ENCODE results near the gene RPUSD4.
"Not testable (repeated sequence)": the region's sequence is repeated elsewhere in the genome, so short reads cannot be mapped to it uniquely, and the experiment has no call there.

RPUSD4 gene

GRCh38 chr11:126211236-126212088 lies at the start of gene RPUSD4, which contains the start of gene FAM118B:
RPUSD4 (minus strand) TSS chr11:126211650; CDS start chr11:126211638, 12 bp downstream.
FAM118B (plus strand) TSS chr11:126211782; CDS start chr11:126235002, 23,220 bp downstream.
- peak; percentile 100 for DNase-seq

GRCh38 chr11:126257764-126258163 lies 46.3 kb upstream of the RPUSD4 start:
- no peak for DNase-seq

- DNase-seq = no peak
These were observed 45.7 kb upstream of the RPUSD4 start for GRCh38 chr11:126257144-126257543.

- no peak for DNase-seq
These were observed 44.8 kb upstream of the RPUSD4 start for GRCh38 chr11:126256216-126256615.

GRCh38 chr11:126255507-126255906 lies 44.1 kb upstream of the RPUSD4 start:
- not testable (repeated sequence) for DNase-seq

- no peak for DNase-seq
These were observed 43.4 kb upstream of the RPUSD4 start for GRCh38 chr11:126254819-126255218.

GRCh38 chr11:126253265-126253664 lies 41.8 kb upstream of the RPUSD4 start:
- DNase-seq = no peak

GRCh38 chr11:126246636-126247035 lies 35.2 kb upstream of the RPUSD4 start:
- DNase-seq = no peak

GRCh38 chr11:126233391-126233790 lies 21.9 kb upstream of the RPUSD4 start:
- no peak for DNase-seq

GRCh38 chr11:126232683-126233082 lies 21.2 kb upstream of the RPUSD4 start:
- DNase-seq = no peak

- DNase-seq = no peak
These were observed 20.4 kb upstream of the RPUSD4 start for GRCh38 chr11:126231725-126232459.

GRCh38 chr11:126229858-126230540 lies 18.5 kb upstream of the RPUSD4 start:
- no peak for DNase-seq

GRCh38 chr11:126226334-126227084 lies 15.1 kb upstream of the RPUSD4 start:
- DNase-seq = no peak

- DNase-seq = no peak
These were observed 13.8 kb upstream of the RPUSD4 start for GRCh38 chr11:126225295-126225665.

- DNase-seq = no peak
These were observed 13.3 kb upstream of the RPUSD4 start for GRCh38 chr11:126224647-126225294.

- DNase-seq = no peak
These were observed 8.1 kb upstream of the RPUSD4 start for GRCh38 chr11:126219547-126219946.

- no peak for DNase-seq
These were observed 6.0 kb upstream of the RPUSD4 start for GRCh38 chr11:126217491-126217890.

- DNase-seq = no peak
These were observed 5.3 kb upstream of the RPUSD4 start for GRCh38 chr11:126216526-126217305.

GRCh38 chr11:126214841-126215240 lies 3.4 kb upstream of the RPUSD4 start:
- DNase-seq = no peak

- DNase-seq = no peak
These were observed 3.0 kb upstream of the RPUSD4 start for GRCh38 chr11:126214441-126214840.

- DNase-seq = no peak
These were observed 725 bp upstream of the RPUSD4 start for GRCh38 chr11:126212089-126212660.

Measured in activated CD4-positive, CD25-positive, alpha-beta regulatory T cell treated with anti-CD3 and anti-CD28 coated beads, Interleukin-2, amount 50 U/mL, for 72 hours (primary cell).